Stomach (tissue), 9 donors: ENCODE data around the gene CD44. TPM values are rescaled to one million over a fixed set of nuclear protein-coding genes. Genes with fewer than 3 reads are reported as not detected.

Experiments
- DNase-seq, 2 donors: peaks; one replicate each; pipeline versions ENCODE4 v3.0.0 to v3.0.0-alpha.2; 2013 to 2019
- H3K27ac ChIP-seq, 5 donors: fragments of 200-600 bp in 4 of 5; sonication (generic) in 4 of 5; one replicate each; pipeline ENCODE4 v1.5.1; 2013 to 2019; ENCODE audit warnings: mild to moderate bottlenecking in 1 of 5, moderate library complexity in 1 of 5
- H3K27me3 ChIP-seq, 3 donors: fragments of 200-600 bp; sonication (generic); one replicate each; pipeline ENCODE4 v1.5.1; 2017 to 2019; ENCODE audit warnings: mixed run types in 1 of 3
- H3K36me3 ChIP-seq, 4 donors: fragments of 200-600 bp; sonication (generic); 1 replicate in 3 of 4; 2 replicates in 1 of 4; pipeline ENCODE4 v1.5.1; 2016 to 2019
- H3K4me1 ChIP-seq, 4 donors: fragments of 200-600 bp; sonication (generic); one replicate each; pipeline ENCODE4 v1.5.1; 2016 to 2019
- H3K4me3 ChIP-seq, 4 donors: fragments of 200-600 bp; sonication (generic) in 3 of 4; one replicate each; pipeline ENCODE4 v1.5.1; 2016 to 2019; ENCODE audit warnings: mild to moderate bottlenecking in 1 of 4
- H3K9me3 ChIP-seq, 4 donors: fragments of 200-600 bp; sonication (generic); one replicate each; pipeline ENCODE4 v1.5.1; 2016 to 2019
- EP300 ChIP-seq: sonication (generic); formaldehyde crosslinking; IDR thresholded peaks from one replicate; pipeline ENCODE4 v1.6.1; 2017; ENCODE audit warnings: antibody characterized with exemption
- POLR2A ChIP-seq, 4 donors: fragments of 450-650 bp; IDR thresholded peaks; one replicate each; pipeline ENCODE4 v1.6.1; 2016; ENCODE audit warnings: antibody characterized with exemption in 4 of 4, control low read depth in 2 of 4, mild to moderate bottlenecking in 1 of 4, moderate library complexity in 1 of 4
- POLR2AphosphoS5 ChIP-seq, 3 donors: sonication (generic); formaldehyde crosslinking; IDR thresholded peaks; one replicate each; pipeline ENCODE4 v1.6.1; 2016; ENCODE audit warnings: antibody characterized with exemption in 3 of 3
- WGBS, 5 donors: extraction: QIAGEN DNeasy Blood & Tissue Kit in 3 of 5; methylation state at CpG; one replicate each; pipeline versions ENCODE4 v1.1.5 to v1.1.7; 2013 to 2018; 5-methylcytosine and 5-hydroxymethylcytosine counted together
- intact Hi-C: fragments of 100-400 bp; cut with DNase I; formaldehyde crosslinking; loops from one replicate; pipeline ENCODE4 v1.15.1; 2023; ENCODE audit warnings: low total_unique reads
- polyA plus RNA-seq, 3 donors: library from polyadenylated mRNA; stranded (reverse); fragments of 200-250 nt; gene quantifications; one replicate each; pipeline ENCODE4 v1.2.3, GENCODE V29; 2013
- total RNA-seq, 5 donors: library from RNA; depleted of rRNA; stranded (reverse); fragments of >200 nt; gene quantifications; one replicate each; pipeline versions ENCODE4 v1.1.0 to v1.2.3, GENCODE V29; 2014 to 2016
- TF ChIP-seq, protein P1 (sequence below), 7 experiments: fragments of 450-650 bp in 4 of 7; fragments of 200-600 bp in 3 of 7; sonication (generic) in 3 of 7; IDR thresholded peaks; one replicate each; pipeline ENCODE4 v1.5.1; 2016 to 2019; ENCODE audit warnings: antibody characterized with exemption in 7 of 7, control low read depth in 2 of 7, mild to moderate bottlenecking in 1 of 7
- donor health status: healthy with polysubstance abuse.
- donor health status: Bipolar disorder and iron deficiency.
- donor health status: healthy.

Gene CD44
- total and polyA plus RNA-seq, 8 donors, result 47.5 to 229 (median 102) TPM

DNA sequence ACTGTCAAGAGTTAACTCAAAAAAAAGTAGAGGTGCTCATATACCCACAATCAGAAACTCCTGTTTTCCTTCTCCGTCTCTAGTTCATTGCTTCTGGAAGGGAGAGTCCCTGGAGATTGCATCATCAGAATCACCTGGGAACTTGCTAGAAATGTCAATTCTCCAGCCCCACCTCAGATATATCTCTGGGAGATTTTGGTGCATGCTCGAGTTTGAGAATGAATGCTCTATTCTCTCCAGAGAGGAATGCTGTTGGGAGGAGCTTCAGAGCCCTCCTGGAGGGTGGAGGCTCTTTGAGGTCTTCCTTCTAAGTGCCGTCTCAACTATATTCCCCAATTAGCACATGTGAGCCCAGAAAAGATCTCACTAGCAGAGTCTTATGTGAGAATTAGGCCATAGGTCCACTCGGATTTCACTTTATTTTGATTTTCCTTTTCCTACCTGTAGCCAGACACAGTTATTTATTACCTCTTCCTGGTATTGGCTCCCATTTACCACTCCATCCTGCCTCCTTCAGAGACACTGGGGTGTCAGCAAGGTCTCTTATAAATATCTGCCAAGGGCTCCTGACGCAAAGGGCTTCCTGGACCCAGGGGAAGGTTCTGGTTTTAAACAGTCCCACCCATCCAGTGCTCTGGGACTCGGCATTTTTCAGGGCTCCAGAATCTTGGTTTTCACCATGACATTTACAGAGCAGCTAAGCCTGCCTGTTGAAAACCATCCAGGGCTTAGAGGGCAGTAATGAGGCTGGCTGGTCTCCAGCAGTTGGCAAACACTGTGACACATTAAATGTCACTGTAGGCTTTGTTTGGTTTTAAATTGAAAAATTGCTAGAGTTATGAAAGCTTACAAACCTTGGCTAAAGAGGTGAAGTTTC lies 136.2 kb downstream of the CD44 start:
- intact Hi-C loops, result no loop called here
- Histone ChIP-seq H3K4me3 (no peak overlapping the region), H3K27me3 (no peaks in the 10 kb centered on the region), H3K4me1 (peaks cover 16 to 29% (median 20%) of the 10 kb centered on the region in 4 donors), H3K36me3 (no peaks in the 10 kb centered on the region), H3K9me3 (no peaks in the 10 kb centered on the region), H3K27ac (peak overlapping the region; percentile 73 to 83 (median 82))
- peak; percentile 89 to 91 for DNase-seq
- TF ChIP-seq POLR2A (IDR thresholded peaks at IDR 0.05), result no peak
- TF ChIP-seq POLR2AphosphoS5 (IDR thresholded peaks at IDR 0.05), result peak; percentile 46 to 68 (median 65)
- WGBS, 5 donors, result 24 to 44% (median 32%) methylated on average over 6 of the region's 6 CpGs

GRCh38 chr11:35275786-35276170 lies 136.8 kb downstream of the CD44 start:
- Histone ChIP-seq H3K4me1 (peaks cover 16 to 29% (median 20%) of the 10 kb centered on the region in 4 donors), H3K36me3 (no peaks in the 10 kb centered on the region), H3K9me3 (no peaks in the 10 kb centered on the region), H3K27ac (peak overlapping the region; percentile 73 to 83 (median 82)), H3K27me3 (no peaks in the 10 kb centered on the region), H3K4me3 (no peak overlapping the region)
- TF ChIP-seq, protein P1, sequence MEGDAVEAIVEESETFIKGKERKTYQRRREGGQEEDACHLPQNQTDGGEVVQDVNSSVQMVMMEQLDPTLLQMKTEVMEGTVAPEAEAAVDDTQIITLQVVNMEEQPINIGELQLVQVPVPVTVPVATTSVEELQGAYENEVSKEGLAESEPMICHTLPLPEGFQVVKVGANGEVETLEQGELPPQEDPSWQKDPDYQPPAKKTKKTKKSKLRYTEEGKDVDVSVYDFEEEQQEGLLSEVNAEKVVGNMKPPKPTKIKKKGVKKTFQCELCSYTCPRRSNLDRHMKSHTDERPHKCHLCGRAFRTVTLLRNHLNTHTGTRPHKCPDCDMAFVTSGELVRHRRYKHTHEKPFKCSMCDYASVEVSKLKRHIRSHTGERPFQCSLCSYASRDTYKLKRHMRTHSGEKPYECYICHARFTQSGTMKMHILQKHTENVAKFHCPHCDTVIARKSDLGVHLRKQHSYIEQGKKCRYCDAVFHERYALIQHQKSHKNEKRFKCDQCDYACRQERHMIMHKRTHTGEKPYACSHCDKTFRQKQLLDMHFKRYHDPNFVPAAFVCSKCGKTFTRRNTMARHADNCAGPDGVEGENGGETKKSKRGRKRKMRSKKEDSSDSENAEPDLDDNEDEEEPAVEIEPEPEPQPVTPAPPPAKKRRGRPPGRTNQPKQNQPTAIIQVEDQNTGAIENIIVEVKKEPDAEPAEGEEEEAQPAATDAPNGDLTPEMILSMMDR (IDR thresholded peaks at IDR 0.05), result no peak
- TF ChIP-seq EP300, result no peak
- TF ChIP-seq POLR2A (IDR thresholded peaks at IDR 0.05), result no peak
- DNase-seq, result no peak
- 40 to 72% (median 56%) methylated on average over 1 of the region's 1 CpG for WGBS, 5 donors
- intact Hi-C loops, result no loop called here

GRCh38 chr11:35276396-35277145 lies 137.6 kb downstream of the CD44 start:
- intact Hi-C loops, result no loop called here
- DNase-seq, result peak; percentile 33 to 62
- Histone ChIP-seq H3K27me3 (no peaks in the 10 kb centered on the region), H3K27ac (peak overlapping the region; percentile 58 to 83 (median 82)), H3K4me3 (no peak overlapping the region), H3K9me3 (no peaks in the 10 kb centered on the region), H3K4me1 (peaks cover 16 to 29% (median 20%) of the 10 kb centered on the region in 4 donors), H3K36me3 (no peaks in the 10 kb centered on the region)
- TF ChIP-seq EP300 (no peak), POLR2AphosphoS5 (IDR thresholded peaks at IDR 0.05) (peak in 1 of 3 donors; percentile 47)
- TF ChIP-seq, protein P1 (IDR thresholded peaks at IDR 0.05), result no peak
- 50 to 66% (median 59%) methylated on average over 2 of the region's 2 CpGs for WGBS, 5 donors

DNA sequence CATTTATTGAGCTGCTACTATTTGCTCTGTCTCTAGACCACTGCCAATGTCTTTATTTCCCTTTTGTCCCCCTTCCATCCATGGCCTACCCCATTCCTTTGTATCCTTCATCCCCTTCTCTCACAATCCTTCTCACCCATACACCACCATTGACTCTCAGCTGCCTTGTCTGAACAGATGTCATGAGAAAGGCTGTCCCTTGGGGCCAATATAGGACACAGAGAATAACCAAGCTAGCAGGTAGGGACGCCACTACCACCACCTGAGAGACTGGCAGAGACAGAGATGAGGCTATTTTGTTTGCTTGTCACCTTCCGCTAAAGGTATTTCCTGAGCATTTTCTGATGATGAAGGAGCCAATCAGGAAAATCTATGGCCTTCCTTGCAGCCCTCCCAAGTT lies 138.9 kb downstream of the CD44 start:
- Histone ChIP-seq H3K27me3 (no peaks in the 10 kb centered on the region), H3K9me3 (no peaks in the 10 kb centered on the region), H3K36me3 (no peaks in the 10 kb centered on the region), H3K4me1 (peaks cover 16 to 39% (median 28%) of the 10 kb centered on the region in 4 donors), H3K27ac (no peak overlapping the region), H3K4me3 (no peak overlapping the region)
- WGBS, 5 donors, result 88 to 97% (median 93%) methylated on average over 2 of the region's 2 CpGs
- no peak for DNase-seq
- intact Hi-C loops, result no loop called here
- TF ChIP-seq EP300 (no peak), POLR2A (IDR thresholded peaks at IDR 0.05) (no peak), POLR2AphosphoS5 (IDR thresholded peaks at IDR 0.05) (no peak)
- TF ChIP-seq, protein P1 (IDR thresholded peaks at IDR 0.05), result no peak
